GM19099 (cell line): ENCODE measurements around the gene STON2.

Experiments
- POLR2A ChIP-seq: IDR thresholded peaks from 3 replicates; pipeline ENCODE4 v1.6.1; 2011; ENCODE audit warnings: low read depth; ENCODE audit not compliant: insufficient read length; ENCODE audit errors: extremely low read depth

The STON2 gene

GRCh38 chr14:81398196-81398891, 1.8 kb downstream of the STON2 start:
- no peak for TF ChIP-seq POLR2A

- TF ChIP-seq POLR2A, result no peak
Observed at GRCh38 chr14:81396113-81396512, 4.0 kb downstream of the STON2 start.

- TF ChIP-seq POLR2A, result no peak
Observed at GRCh38 chr14:81394739-81395138, 5.4 kb downstream of the STON2 start.

- no peak for TF ChIP-seq POLR2A
Observed at GRCh38 chr14:81392976-81393643, 7.0 kb downstream of the STON2 start.

- no peak for TF ChIP-seq POLR2A
Observed at GRCh38 chr14:81392052-81392451, 8.1 kb downstream of the STON2 start.

- no peak for TF ChIP-seq POLR2A
Observed at GRCh38 chr14:81390696-81391095, 9.4 kb downstream of the STON2 start.

GRCh38 chr14:81388336-81388735, 11.8 kb downstream of the STON2 start:
- no peak for TF ChIP-seq POLR2A

- no peak for TF ChIP-seq POLR2A
Observed at GRCh38 chr14:81386290-81386745, 13.8 kb downstream of the STON2 start.

- no peak for TF ChIP-seq POLR2A
Observed at GRCh38 chr14:81385886-81386285, 14.2 kb downstream of the STON2 start.

- TF ChIP-seq POLR2A, result no peak
Observed at GRCh38 chr14:81385419-81385818, 14.7 kb downstream of the STON2 start.

- no peak for TF ChIP-seq POLR2A
Observed at GRCh38 chr14:81384900-81385299, 15.2 kb downstream of the STON2 start.

GRCh38 chr14:81382517-81383225, 17.5 kb downstream of the STON2 start:
- TF ChIP-seq POLR2A, result no peak

GRCh38 chr14:81371802-81372201, 28.3 kb downstream of the STON2 start:
- TF ChIP-seq POLR2A, result no peak

GRCh38 chr14:81367563-81367962, 32.6 kb downstream of the STON2 start:
- TF ChIP-seq POLR2A, result no peak

- no peak for TF ChIP-seq POLR2A
Observed at GRCh38 chr14:81366884-81367283, 33.2 kb downstream of the STON2 start.

- no peak for TF ChIP-seq POLR2A
Observed at GRCh38 chr14:81366214-81366613, 33.9 kb downstream of the STON2 start.
